NCI-H446 (cell line): ENCODE results near the gene STK10.
"Not testable (repeated sequence)": the region's sequence is repeated elsewhere in the genome, so short reads cannot be mapped to it uniquely, and the experiment has no call there.

Source experiments
- DNase-seq, 2 experiments: peaks; one replicate each; lab custom pipeline; 2025; lab: John Stamatoyannopoulos, UW

The STK10 gene

DNA sequence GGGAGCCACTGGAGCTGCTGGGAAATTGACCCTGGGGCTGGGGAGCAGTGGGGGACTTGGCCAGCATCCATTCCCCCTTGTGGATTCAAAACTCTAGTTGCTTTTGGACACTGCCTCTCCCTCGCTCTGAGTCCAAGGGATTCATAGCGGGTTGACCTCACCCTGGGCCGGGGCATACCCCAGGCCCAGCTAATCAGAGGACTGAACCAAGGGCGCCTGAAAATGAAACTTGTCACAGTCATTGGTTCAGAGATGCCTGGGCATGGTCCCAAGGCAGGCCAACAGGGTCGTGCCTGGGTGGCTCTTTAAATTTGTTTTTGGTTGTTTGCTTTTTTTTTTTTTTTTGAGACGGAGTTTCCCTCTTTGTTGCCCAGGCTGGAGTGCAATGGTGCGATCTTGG is 22.6 kb downstream of the STK10 start:
- DNase-seq: no peak

DNA sequence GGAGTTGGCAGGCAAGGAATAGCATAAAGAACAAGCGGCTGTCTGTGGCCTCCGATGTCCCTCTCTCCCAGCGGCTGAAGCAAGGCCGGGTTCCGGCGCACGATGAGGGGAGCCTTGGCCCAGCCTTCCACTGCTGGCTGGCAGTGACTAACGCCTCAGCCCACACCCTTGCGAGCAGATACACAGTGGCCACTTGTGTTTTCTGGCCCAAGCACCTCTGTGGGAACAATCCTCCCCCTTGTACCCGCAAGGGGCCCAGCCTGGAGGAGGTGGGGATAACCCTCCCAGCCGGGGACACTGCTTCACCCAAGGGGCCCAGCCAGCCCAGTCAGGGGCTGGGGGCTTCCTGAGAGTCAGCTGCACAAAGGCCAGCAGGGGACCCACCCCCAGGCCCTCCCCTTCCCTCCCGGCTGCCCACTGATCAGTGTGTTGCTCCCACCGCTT is 23.2 kb downstream of the STK10 start:
- DNase-seq: no peak

DNA sequence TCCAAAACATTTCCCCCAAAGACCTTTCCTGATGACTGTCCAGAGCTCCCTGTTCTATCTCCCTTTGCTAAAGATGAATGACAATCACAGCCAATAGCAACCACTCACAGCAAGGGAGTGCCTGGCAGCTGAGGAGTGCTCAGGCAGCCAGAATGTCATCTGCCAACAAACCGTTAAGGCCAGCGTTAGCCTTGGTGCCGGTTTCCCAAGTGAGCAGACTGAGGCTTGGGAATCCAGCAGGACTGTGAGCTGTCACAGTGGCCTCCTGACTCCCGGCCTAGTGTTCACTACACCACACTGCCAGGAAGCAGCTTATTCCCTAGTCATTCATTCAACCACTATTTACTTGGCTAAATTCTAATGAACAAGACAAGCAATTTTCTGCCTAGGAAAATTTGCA is 24.7 kb downstream of the STK10 start:
- peak; percentile 10 to 74 for DNase-seq

DNA sequence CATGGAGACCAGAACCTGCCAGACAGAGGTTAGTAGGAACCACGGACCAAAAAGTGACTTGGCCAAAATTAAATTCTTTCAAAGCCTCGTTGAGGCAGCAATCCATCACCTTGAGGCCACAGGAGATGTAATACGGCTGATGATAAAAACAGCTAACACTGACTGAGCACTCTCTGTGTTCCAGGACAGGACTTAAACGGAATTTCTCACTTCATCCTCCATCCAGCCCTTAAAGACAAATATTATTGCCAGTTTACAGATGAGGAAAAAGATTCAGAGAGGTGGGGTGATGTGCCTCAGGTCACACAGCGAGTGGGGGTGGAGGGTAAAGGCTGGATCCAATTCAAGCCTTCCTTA is 25.1 kb downstream of the STK10 start:
- no peak for DNase-seq

DNA sequence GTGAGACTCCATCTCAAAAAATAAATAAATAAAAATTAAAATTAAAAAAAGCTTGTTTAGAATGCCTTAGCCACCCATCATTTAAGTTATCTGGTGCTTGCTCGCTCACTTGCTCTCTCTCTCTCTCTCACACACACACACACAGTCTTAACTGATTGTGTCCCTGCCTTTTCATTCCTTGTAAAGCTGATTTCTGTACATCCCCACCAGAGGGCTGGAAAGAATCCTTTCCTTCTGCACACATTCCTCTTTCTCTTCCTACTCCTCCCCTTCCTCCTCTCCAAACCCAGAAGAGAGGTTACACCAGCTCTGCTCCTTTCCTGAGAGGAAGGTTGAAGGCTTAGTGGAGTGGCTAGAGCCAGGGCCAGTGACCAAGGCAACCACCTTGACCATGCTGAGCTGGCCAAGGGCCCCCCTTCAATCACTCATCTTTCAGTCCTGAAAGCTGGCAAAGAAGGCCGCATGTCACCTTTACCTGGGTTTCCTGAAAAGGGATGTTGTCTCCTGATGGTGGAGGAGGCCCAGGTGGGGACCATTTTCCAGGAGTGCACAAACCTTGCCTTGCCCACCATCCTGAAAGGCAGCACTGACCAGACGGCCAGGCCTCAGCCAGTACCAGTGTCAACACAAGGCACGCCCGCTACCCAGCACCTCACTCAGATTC is 25.6 kb downstream of the STK10 start:
- no peak for DNase-seq

DNA sequence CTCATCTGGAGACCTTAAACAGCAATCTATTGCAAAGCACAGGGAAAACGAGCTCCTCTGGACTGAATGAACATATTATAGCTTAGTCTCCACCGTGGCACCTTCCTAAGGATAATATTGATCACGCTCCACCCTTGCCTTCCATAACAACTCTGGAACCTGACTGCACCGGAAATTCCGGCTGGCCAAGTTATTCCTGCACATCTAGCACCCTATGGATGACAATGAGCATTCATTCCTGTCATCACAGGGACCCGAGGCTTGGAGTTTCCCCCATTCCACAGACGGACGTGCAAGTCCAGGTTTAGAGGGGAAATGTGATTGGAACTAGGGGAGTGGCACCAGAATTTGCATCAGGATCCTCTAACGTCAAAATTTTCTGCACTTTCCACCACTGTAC is 27.5 kb downstream of the STK10 start:
- DNase-seq: no peak

DNA sequence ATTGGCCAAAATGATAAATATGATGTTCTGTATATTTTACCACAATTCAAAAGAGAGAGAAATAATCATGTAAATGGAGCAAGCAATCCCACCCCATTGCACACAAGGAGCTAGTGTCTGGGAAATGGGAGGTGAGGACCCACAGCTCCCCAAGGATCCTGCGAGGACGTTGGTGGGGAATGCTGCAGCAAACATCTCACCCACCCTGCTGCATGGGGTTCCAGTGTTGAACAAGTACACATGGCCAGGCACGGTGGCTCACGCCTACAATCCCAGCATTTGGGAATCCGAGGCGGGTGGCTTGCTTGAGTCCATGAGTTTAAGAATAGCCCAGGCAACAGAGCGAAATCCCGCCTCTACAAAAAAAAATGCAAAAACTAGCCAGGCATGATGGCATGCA is 29.0 kb downstream of the STK10 start:
- DNase-seq: no peak

DNA sequence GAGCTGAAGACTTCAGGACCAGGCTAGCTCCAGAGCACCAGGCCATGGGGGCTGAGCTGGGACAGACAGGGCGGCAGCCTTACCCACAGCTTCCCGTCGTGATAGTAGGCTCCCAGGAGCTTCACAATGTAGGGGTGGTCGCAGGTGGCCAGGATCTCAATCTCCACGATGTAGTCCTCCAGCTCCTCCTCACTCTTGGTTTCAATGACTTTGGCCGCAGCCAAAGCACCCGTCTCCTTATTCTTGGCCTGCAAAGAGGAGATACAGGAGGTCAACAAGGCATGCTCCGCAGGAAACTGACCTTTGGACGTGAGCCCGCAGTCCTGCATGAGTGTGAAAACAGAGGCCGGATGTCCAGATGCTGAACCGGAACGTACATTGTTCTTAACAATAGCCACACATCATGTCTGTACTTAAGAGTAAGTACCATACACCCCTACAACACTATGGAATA is 31.5 kb downstream of the STK10 start:
- no peak for DNase-seq

DNA sequence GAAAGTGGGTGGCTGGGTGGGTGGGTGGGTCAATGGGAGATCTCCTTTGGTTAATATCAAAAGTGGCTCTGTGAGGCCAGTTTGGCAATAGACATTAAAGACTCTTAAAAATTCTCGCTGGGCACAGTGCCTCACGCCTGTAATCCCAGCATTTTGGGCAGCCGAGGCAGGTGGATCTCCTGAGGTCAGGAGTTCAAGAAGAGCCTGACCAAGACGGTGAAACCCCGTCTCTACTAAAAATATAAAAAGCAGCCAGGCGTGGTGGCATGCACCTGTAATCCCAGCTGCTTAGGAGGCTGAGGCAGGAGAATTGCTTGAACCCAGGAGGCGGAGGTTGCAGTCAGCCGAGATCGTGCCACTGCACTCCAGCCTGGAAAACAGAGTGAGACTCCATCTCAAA is 32.9 kb downstream of the STK10 start:
- not testable (repeated sequence) for DNase-seq

DNA sequence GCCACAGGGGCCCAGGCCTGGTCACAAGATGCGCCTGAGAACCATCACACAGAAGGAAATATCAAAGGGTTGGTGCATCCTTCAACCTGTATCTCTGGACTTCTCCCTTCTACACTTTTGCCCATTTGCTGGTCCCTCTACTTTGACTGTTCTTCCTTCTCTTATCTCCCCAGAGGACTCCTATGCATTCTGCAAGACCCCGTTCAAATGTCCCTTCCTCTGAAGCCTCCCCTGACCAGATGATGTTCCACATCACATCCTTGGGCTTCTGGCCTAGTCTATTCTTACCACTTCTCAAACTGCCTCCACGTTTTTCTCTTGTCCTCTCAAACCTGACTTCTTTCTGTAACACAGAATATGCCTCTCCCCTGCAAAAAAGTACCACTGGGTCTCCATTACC is 34.3 kb downstream of the STK10 start:
- DNase-seq: no peak

DNA sequence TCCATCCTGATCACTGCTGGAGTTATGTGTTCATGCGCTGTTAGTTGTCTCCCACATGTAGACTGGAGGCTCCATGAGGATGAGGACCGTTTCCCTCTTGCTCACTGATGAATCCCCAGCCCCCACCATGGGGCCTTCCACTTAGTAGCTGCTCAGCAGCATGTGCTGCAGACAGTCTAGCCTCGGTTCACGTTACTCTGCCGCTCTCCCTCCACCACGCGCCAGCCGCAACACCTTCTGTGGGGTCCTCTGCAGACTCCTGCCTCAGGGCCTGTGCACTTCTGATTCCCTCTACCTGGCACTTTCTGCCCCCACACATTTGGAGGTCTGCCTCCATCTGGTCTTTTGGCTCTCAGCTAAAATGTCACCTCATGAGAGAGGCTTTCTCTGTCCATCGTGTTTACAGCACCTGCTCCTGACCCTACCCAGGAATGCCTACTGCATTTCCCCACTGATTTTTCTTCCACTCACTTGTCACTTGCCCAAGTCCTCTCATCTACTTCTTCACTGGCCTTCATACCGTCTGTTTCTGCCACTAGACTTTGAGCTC is 36.3 kb downstream of the STK10 start:
- DNase-seq: no peak

DNA sequence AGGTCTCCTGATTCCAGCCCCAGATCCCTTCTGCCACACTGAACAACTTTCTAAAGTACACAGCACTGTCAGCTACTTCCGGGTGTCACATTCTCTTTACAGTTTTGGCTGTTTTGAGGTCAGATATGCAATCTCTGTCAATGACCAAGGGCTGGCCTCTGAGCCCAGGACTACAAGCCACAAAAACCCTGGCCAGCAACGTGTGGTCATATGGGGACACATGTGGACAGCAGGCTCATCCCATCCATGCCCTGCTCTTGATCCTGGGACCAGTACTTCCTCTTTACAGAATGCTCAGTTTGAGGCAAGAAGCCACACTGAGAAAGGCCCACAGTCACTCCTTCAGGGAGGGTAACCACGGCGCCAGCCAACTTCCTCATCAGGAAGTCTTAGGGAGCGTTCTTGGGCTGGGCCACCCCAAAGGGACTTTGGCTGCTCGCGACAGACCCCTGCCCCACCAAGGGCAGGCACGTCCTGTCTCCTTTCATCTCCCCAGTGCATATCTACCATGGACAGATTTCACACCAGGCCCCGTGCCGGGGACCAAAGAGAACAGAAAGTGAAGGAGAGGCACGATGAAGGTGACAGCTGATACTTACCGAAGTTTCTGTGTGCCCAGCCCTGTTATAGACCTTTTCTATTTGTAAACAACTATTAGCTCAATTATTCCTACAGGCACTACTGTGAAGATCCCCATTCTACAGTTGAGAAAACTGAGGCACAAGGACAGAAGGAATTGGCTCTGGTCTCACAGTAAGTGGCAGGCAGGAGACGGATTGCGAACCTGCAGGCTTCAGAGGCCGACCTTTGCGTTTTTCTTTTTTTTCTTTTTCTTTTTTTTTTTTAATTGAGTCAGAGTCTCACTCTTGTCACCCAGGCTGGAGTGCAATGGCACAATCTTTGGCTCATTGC is 37.3 kb downstream of the STK10 start:
- no peak for DNase-seq

DNA sequence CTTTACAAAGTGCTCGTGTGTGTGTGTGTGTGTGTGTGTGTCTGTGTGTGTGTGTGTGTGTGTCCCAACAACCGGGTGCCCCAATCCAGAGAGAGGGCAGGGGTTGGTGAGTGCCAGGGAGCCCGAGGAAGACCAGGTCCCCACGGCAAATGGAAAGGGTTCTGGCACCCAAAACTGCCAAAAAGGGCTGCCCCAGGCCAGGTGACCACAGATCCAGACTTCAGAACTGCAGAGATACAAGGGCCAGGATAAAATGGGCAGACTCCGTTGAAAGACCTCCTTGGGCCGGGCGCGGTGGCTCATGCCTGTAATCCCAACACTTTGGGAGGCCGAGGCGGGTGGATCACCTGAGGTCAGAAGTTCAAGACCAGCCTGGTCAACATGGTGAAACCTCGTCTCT is 38.5 kb downstream of the STK10 start:
- not testable (repeated sequence) for DNase-seq

DNA sequence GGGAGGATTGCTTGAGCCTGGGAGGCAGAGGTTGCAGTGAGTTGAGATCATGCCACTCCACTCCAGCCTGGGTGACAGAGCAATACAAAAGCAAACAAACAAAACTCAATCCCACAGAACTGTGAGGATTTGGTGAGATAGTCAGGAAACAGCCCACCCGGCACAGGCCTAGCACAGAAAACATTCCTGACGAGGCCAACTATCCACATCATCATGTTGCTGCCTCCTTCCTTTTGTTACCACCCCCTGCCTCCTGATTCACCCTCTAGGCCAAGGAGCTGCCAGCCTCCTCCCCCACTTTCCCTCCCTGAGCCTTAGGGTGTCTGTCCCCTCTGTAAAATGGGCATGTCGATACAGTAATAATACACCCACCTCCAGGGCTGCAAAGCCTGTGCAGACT is 39.0 kb downstream of the STK10 start:
- DNase-seq: no peak

DNA sequence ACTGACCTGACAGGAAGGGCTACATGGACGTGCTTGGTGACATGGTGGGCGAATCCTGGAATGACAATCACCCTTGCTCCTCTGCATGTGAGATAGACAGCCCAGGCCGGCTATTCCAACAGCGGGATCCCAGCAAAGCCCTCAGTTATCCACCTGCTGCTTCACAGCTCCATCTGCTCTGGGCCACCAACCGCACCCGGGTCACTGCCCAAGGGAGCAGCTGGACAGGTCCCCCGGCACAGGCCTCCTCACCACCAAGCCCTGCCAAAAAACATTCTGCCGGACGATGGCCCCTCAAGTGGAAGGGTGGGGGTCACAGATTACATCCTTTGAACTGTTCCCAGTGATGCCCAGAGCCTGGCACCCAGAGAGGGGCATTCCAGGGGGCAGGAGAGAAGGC is 39.6 kb downstream of the STK10 start:
- DNase-seq: no peak

DNA sequence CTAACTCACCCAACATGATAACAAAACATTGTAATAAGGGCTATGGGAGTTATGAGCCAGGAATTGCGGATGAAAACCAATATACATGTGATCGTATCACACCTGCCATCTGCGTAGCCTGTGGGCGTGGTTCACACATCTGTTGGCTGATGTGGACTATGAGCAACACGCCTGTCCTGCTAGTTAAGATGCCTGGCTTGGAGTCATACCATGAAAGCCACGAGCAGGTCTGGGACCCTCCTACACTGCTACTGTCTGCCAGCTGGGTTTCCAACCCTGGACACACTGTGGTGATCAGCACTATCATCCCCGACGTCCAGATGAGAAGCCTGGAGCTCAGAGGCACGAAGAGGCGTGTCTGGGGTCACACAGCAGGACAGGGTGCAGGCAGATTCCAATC is 40.2 kb downstream of the STK10 start:
- DNase-seq: no peak

DNA sequence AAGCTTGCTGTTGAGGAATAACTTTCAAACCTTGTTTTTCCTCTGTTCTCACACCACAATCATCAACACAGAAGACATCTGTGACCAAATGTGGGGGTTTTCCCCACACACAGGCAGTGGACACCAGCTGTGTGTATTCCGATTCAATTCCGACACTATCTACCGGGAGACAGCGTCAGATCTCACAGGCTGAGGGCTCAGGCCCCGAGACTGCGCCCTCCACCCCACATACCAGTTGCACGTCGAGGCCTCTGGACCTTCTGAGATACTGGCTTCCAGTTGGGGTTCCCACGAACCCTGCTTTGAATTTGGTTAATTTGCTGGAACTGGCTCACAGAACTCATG is 41.3 kb downstream of the STK10 start:
- DNase-seq: no peak

DNA sequence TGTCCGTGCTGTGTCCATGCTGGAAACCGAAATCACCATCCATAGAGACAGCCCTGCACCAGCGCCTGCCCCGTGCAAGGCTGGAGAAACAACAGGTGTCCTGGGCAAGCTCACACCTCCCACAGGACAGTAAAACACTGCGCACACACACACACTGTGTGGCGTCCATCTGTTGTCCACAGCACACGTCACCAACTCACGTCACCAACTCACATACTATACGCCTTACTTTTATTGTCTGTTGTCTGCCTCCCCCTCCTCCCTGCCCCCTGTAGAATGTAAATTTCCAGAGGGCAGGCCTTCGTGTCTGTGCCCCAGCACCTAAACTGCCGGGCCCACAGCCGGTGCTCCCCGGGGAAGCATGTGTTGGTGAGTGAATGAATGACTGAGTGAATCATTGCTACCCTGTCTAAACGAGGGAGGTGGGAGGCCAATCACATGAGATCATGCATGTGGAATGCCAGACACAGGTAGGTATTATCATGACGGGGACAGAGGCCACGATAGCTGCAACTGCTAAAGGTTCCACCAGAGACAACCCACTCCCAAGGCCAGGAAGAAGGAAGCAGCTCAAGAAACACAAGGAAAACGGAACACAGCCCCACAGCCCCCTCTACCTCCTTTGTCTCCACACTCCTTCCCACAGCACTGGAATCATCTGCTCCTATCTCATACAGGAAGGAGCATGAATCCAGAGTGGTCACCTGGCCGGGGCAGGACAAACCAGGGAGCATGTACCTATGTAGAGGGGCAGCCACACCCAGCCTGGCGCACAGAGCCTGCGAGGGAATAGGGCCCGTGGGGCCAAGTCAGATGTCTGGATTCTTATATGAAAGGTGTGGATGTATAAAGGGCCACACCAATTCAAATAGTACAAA is 41.9 kb downstream of the STK10 start:
- DNase-seq: no peak

DNA sequence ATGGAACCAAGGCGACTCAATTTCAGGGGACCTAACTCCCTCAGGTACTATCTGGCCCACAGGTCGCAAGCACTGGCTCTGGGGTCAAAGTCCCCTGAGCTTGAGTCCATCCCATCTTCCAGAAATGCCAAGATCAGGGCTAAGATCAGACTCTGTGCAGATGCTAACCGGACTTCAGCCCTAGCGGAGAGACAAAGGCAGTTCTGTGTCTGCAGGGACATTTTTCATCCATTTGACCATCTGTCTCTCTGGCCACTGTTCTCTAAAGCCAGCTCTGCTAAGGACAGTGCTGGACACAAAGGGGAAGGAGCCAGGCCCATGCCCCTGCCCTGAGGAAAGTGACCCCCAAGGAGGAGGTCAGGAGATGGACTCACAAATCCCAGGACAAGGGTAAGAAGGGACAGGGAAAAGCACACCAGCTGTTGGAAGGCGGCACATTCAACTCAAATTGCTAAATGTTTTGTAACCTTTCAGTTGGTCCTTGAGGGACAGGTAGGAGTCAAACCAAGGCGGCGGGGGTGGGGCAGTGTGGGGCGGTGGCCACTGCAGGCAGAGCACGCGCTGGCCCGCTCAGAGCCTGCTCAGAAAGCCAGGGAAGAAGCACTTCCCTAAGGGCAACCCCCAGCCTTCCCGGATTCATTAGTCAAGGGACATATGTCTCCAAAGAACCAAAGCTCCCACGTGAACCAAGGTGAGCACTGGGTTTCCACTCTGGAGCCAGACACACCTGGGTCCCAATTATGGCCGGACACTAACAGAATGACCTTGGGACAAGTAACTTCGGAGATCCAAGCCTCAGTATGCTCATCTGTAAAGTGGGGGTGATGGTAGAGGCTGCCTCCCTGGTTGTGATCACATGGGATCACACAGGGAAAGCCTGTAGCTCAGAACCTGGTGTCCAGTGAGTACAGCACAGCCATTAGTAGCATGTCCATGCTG is 42.8 kb downstream of the STK10 start:
- no peak for DNase-seq

DNA sequence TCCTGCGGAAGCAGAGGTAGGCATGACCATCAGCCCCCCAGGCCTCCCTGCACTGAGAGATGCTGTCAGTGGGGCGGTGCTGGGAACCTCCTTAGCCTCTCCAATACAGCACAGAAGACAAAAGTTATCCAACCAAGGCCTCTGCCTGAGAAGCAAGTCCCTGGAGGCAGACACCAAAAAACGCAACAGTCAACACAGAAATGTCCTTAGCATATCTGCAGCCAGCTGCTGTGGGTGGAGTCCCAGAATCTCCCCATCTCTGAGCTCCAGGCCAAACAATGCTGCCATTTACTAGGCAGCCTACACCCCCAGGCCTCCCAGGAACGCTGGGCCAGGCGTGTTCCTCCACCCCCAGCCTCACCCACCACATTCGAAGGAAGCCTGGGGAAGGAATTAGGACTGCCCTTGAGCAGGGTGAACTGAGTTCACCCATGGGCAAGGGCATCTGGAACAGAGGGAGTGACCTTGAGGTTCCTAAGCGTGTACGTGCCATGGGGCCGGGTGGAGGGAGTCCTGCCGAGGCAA is 43.7 kb downstream of the STK10 start:
- DNase-seq: no peak

DNA sequence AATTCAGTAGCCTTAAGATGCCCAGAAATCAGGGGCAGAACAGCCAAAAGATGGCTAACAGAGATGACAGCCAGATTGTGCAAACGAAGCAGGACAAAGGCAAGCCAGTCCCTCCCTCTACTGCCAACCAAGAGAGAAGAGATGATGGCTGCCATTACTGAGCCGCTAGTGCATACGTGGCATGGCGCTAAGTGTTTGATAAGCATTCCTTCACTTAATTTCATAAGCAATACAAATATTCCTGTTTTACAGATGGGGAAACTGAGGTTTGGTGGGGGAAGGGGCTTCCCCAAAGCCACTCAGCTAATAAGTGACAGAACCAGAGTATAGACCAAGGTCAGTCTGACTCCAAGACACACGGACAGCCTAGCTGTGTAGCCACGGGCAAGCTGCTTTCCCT is 44.1 kb downstream of the STK10 start:
- no peak for DNase-seq
